Esophagus squamous epithelium (tissue), 4 donors: ENCODE results near the gene UTP14A.

Source experiments
- POLR2A ChIP-seq, 4 donors: fragments of 450-650 bp; IDR thresholded peaks; one replicate each; pipeline ENCODE4 v1.6.1; 2017; ENCODE audit warnings: antibody characterized with exemption in 4 of 4, mild to moderate bottlenecking in 4 of 4, moderate library complexity in 3 of 4
- TF ChIP-seq, protein P1 (sequence below), 6 experiments: fragments of 450-650 bp in 4 of 6; fragments of 200-600 bp in 2 of 6; sonication (generic) in 2 of 6; IDR thresholded peaks; one replicate each; pipeline ENCODE4 v1.5.1; 2016 to 2019; ENCODE audit warnings: antibody characterized with exemption in 6 of 6, mild to moderate bottlenecking in 4 of 6, moderate library complexity in 4 of 6

DNA sequence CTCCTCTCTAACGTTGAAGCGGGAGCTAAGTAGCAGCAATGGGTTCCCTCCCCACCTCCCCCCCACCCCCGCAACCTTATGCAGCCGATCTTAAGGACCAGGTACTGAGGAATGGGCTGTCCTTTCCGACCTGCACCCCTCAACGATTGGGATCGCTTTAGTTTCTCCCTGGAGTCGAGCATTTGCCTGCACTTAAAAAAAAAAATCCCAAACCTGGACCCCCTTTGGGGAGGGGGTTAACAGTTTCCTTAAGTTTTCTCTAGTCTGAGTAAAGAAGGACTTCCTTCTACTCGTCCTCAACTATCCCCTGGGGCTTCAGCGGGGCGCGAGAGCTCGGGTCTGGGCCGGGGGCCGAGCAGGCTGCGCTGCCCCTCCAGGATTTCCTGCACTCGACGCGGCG, 50.8 kb downstream of the UTP14A start:
- TF ChIP-seq, protein P1, sequence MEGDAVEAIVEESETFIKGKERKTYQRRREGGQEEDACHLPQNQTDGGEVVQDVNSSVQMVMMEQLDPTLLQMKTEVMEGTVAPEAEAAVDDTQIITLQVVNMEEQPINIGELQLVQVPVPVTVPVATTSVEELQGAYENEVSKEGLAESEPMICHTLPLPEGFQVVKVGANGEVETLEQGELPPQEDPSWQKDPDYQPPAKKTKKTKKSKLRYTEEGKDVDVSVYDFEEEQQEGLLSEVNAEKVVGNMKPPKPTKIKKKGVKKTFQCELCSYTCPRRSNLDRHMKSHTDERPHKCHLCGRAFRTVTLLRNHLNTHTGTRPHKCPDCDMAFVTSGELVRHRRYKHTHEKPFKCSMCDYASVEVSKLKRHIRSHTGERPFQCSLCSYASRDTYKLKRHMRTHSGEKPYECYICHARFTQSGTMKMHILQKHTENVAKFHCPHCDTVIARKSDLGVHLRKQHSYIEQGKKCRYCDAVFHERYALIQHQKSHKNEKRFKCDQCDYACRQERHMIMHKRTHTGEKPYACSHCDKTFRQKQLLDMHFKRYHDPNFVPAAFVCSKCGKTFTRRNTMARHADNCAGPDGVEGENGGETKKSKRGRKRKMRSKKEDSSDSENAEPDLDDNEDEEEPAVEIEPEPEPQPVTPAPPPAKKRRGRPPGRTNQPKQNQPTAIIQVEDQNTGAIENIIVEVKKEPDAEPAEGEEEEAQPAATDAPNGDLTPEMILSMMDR (IDR thresholded peaks at IDR 0.05) = no peak
- no peak for TF ChIP-seq POLR2A (IDR thresholded peaks at IDR 0.05)
